Measurements from ENCODE around the gene FUBP3.
A peak's percentile ranks its signal among the peaks of the same experiment; 100 is the strongest.

FUBP3 gene

DNA sequence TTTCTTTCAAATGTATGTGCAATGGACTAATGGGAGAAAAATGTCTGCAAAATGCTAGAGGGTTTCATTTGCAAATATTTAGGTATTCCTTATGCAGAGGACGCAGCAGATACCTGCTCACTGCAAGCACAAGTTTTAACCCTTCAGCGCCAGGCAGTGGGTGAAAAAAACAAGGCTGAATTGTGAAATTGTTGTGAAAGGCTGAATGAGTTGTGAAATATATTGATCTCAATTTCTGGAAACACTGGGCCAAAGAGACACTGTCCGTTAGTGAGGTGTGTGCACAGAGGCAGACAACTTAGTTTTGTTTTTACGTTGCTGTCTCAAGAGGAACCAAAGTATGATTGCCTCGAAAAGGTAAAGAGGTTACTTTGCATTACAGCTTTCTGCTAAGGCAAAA lies 18.8 kb downstream of the FUBP3 start:
- H3K9ac ChIP-seq (ENCODE audit: low read length) = no peak overlapping the region
- H3K4me1 ChIP-seq (ENCODE audit: control insufficient read depth, insufficient read depth, low read length) = no peaks in the 10 kb centered on the region
- H3K27ac ChIP-seq (ENCODE audit: low read depth, low read length) = no peak overlapping the region
- no peaks in the 10 kb centered on the region for H3K27me3 ChIP-seq (ENCODE audit: control insufficient read depth, insufficient read depth, low read length)
- H3K36me3 ChIP-seq (ENCODE audit: control insufficient read depth, insufficient read depth, low read length) = peaks cover 16% of the 10 kb centered on the region
- no peak overlapping the region for H3K4me3 ChIP-seq (ENCODE audit: low read length)

- Histone ChIP-seq H3K4me3 (ENCODE audit: low read length) (no peak overlapping the region), H3K9ac (ENCODE audit: low read length) (peak overlapping the region; percentile 30), H3K27ac (ENCODE audit: low read depth, low read length) (no peak overlapping the region), H3K4me1 (ENCODE audit: control insufficient read depth, insufficient read depth, low read length) (no peaks in the 10 kb centered on the region), H3K27me3 (ENCODE audit: control insufficient read depth, insufficient read depth, low read length) (no peaks in the 10 kb centered on the region), H3K36me3 (ENCODE audit: control insufficient read depth, insufficient read depth, low read length) (peaks cover 18% of the 10 kb centered on the region)
These were observed 20.2 kb downstream of the FUBP3 start for GRCh38 chr9:130599625-130600024.

GRCh38 chr9:130601100-130601499 lies 21.7 kb downstream of the FUBP3 start:
- Histone ChIP-seq H3K27ac (ENCODE audit: low read depth, low read length) (no peak overlapping the region), H3K36me3 (ENCODE audit: control insufficient read depth, insufficient read depth, low read length) (peaks cover 15% of the 10 kb centered on the region), H3K4me3 (ENCODE audit: low read length) (no peak overlapping the region), H3K4me1 (ENCODE audit: control insufficient read depth, insufficient read depth, low read length) (no peaks in the 10 kb centered on the region), H3K27me3 (ENCODE audit: control insufficient read depth, insufficient read depth, low read length) (no peaks in the 10 kb centered on the region), H3K9ac (ENCODE audit: low read length) (no peak overlapping the region)

GRCh38 chr9:130604295-130604694 lies 24.9 kb downstream of the FUBP3 start:
- Histone ChIP-seq H3K4me1 (ENCODE audit: control insufficient read depth, insufficient read depth, low read length) (peaks cover 5% of the 10 kb centered on the region), H3K27me3 (ENCODE audit: control insufficient read depth, insufficient read depth, low read length) (no peaks in the 10 kb centered on the region), H3K27ac (ENCODE audit: low read depth, low read length) (no peak overlapping the region), H3K36me3 (ENCODE audit: control insufficient read depth, insufficient read depth, low read length) (peaks cover 10% of the 10 kb centered on the region), H3K4me3 (ENCODE audit: low read length) (no peak overlapping the region), H3K9ac (ENCODE audit: low read length) (no peak overlapping the region)

- Histone ChIP-seq H3K36me3 (ENCODE audit: control insufficient read depth, insufficient read depth, low read length) (peaks cover 4% of the 10 kb centered on the region), H3K27ac (ENCODE audit: low read depth, low read length) (peak overlapping the region; percentile 25), H3K9ac (ENCODE audit: low read length) (no peak overlapping the region), H3K4me1 (ENCODE audit: control insufficient read depth, insufficient read depth, low read length) (peaks cover 17% of the 10 kb centered on the region), H3K4me3 (ENCODE audit: low read length) (no peak overlapping the region), H3K27me3 (ENCODE audit: control insufficient read depth, insufficient read depth, low read length) (no peaks in the 10 kb centered on the region)
These were observed 27.7 kb downstream of the FUBP3 start for GRCh38 chr9:130606887-130607600.

GRCh38 chr9:130607640-130608420 lies 28.5 kb downstream of the FUBP3 start:
- Histone ChIP-seq H3K27ac (ENCODE audit: low read depth, low read length) (peak overlapping the region; percentile 25), H3K4me3 (ENCODE audit: low read length) (no peak overlapping the region), H3K36me3 (ENCODE audit: control insufficient read depth, insufficient read depth, low read length) (peaks cover 12% of the 10 kb centered on the region), H3K27me3 (ENCODE audit: control insufficient read depth, insufficient read depth, low read length) (no peaks in the 10 kb centered on the region), H3K4me1 (ENCODE audit: control insufficient read depth, insufficient read depth, low read length) (peaks cover 17% of the 10 kb centered on the region), H3K9ac (ENCODE audit: low read length) (no peak overlapping the region)

DNA sequence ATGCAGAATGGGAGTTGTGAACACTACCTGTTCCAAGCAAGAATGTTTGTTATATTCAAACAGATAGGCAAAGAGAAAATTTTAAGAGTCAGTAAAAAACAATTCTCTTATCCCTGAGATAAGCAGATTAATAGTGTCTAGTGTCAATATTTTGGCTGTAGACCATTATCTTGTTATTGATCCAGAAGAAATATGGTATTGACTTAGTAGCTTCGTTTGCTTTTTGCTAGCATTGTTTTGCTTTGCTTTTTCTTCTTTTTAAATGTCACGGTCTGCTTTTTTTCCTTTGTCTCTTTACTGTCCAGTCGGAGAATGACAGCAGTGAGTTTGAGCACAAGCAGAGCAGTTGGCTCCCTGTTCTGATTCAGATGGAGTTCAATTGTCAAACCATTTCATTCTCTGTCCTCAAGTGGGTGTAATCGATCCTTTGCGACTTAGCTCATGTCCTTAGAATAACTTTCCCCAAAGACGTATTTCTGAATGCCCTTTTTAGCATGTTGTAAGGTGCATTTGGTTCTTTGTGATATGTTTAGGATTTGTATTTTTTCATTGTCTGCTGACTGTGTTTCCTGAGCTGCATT lies 29.3 kb downstream of the FUBP3 start:
- H3K4me1 ChIP-seq (ENCODE audit: control insufficient read depth, insufficient read depth, low read length) = peaks cover 17% of the 10 kb centered on the region
- no peaks in the 10 kb centered on the region for H3K27me3 ChIP-seq (ENCODE audit: control insufficient read depth, insufficient read depth, low read length)
- H3K27ac ChIP-seq (ENCODE audit: low read depth, low read length) = peak overlapping the region; percentile 25
- H3K4me3 ChIP-seq (ENCODE audit: low read length) = no peak overlapping the region
- H3K36me3 ChIP-seq (ENCODE audit: control insufficient read depth, insufficient read depth, low read length) = peaks cover 16% of the 10 kb centered on the region
- H3K9ac ChIP-seq (ENCODE audit: low read length) = no peak overlapping the region

- peaks cover 14% of the 10 kb centered on the region for H3K36me3 ChIP-seq (ENCODE audit: control insufficient read depth, insufficient read depth, low read length)
- peaks cover 17% of the 10 kb centered on the region for H3K4me1 ChIP-seq (ENCODE audit: control insufficient read depth, insufficient read depth, low read length)
- H3K4me3 ChIP-seq (ENCODE audit: low read length) = no peak overlapping the region
- no peak overlapping the region for H3K27ac ChIP-seq (ENCODE audit: low read depth, low read length)
- no peak overlapping the region for H3K9ac ChIP-seq (ENCODE audit: low read length)
- H3K27me3 ChIP-seq (ENCODE audit: control insufficient read depth, insufficient read depth, low read length) = no peaks in the 10 kb centered on the region
These were observed 29.8 kb downstream of the FUBP3 start for GRCh38 chr9:130609163-130609562.

GRCh38 chr9:130610862-130611707 lies 31.7 kb downstream of the FUBP3 start:
- peak overlapping the region; percentile 53 for H3K27ac ChIP-seq (ENCODE audit: low read depth, low read length)
- H3K4me1 ChIP-seq (ENCODE audit: control insufficient read depth, insufficient read depth, low read length) = peaks cover 17% of the 10 kb centered on the region
- H3K9ac ChIP-seq (ENCODE audit: low read length) = no peak overlapping the region
- H3K27me3 ChIP-seq (ENCODE audit: control insufficient read depth, insufficient read depth, low read length) = no peaks in the 10 kb centered on the region
- no peak overlapping the region for H3K4me3 ChIP-seq (ENCODE audit: low read length)
- H3K36me3 ChIP-seq (ENCODE audit: control insufficient read depth, insufficient read depth, low read length) = peaks cover 21% of the 10 kb centered on the region

- H3K4me3 ChIP-seq (ENCODE audit: low read length) = no peak overlapping the region
- H3K27ac ChIP-seq (ENCODE audit: low read depth, low read length) = no peak overlapping the region
- H3K27me3 ChIP-seq (ENCODE audit: control insufficient read depth, insufficient read depth, low read length) = no peaks in the 10 kb centered on the region
- no peak overlapping the region for H3K9ac ChIP-seq (ENCODE audit: low read length)
- peaks cover 4% of the 10 kb centered on the region for H3K4me1 ChIP-seq (ENCODE audit: control insufficient read depth, insufficient read depth, low read length)
- peaks cover 59% of the 10 kb centered on the region for H3K36me3 ChIP-seq (ENCODE audit: control insufficient read depth, insufficient read depth, low read length)
These were observed 37.1 kb downstream of the FUBP3 start for GRCh38 chr9:130616451-130616850.

DNA sequence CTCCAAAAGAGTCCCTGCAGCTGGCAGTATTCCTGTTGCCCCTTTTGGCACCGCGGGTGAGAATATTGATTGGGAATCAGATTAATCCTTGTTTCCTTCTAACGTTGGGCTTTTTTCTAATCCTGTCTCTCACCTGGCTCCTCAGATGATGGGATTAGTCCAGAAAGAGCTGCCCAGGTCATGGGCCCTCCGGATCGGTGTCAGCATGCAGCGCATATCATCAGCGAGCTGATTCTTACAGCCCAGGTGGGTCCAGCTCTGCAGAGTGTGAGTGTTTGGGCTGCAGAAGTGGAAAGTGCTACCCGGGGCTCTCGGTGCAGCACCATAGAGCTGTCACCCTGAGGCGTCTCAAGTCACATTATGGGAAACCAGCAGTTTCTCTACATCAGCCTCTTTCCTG lies 44.1 kb downstream of the FUBP3 start:
- H3K36me3 ChIP-seq (ENCODE audit: control insufficient read depth, insufficient read depth, low read length) = peaks cover 55% of the 10 kb centered on the region

DNA sequence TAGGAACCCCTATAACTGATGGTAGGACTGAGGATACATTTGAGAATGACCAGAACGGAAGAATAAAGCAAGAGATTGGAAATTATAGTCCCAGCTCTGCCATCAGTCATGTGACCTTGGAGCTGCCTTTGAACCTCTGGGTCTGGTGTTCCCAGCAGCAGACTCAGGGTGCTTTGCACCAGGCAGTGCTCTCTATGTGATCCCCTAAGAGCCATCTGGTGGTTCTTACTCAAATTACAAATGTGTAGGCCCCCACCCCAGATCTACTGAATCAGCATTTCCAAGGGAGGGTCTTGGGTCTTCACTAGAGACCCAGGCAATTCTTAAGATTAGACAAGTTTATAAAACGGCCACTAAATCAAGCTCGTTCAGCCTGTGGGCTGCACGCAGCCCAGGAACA lies 44.8 kb downstream of the FUBP3 start:
- no peak overlapping the region for H3K4me3 ChIP-seq (ENCODE audit: low read length)
- peaks cover 49% of the 10 kb centered on the region for H3K36me3 ChIP-seq (ENCODE audit: control insufficient read depth, insufficient read depth, low read length)
- no peaks in the 10 kb centered on the region for H3K27me3 ChIP-seq (ENCODE audit: control insufficient read depth, insufficient read depth, low read length)
- no peak overlapping the region for H3K9ac ChIP-seq (ENCODE audit: low read length)
- no peak overlapping the region for H3K27ac ChIP-seq (ENCODE audit: low read depth, low read length)
- H3K4me1 ChIP-seq (ENCODE audit: control insufficient read depth, insufficient read depth, low read length) = no peaks in the 10 kb centered on the region

More for the DNA sequence above, 44.1 kb downstream of the FUBP3 start:
- H3K27me3 ChIP-seq (ENCODE audit: control insufficient read depth, insufficient read depth, low read length) = no peaks in the 10 kb centered on the region
- no peak overlapping the region for H3K4me3 ChIP-seq (ENCODE audit: low read length)
- H3K9ac ChIP-seq (ENCODE audit: low read length) = no peak overlapping the region
- no peak overlapping the region for H3K27ac ChIP-seq (ENCODE audit: low read depth, low read length)
- H3K4me1 ChIP-seq (ENCODE audit: control insufficient read depth, insufficient read depth, low read length) = no peaks in the 10 kb centered on the region

Data from rectal smooth muscle tissue (tissue), 1 donor.